Cardiac fibroblast (primary cell): Measurements from ENCODE around the gene CHST3.

Experiments
- DNase-seq, 2 donors: peaks; one replicate each; pipeline versions ENCODE4 v3.0.0 to v3.0.0-alpha.2; 2010; ENCODE audit warnings: low read depth in 2 of 2
- H3K4me3 ChIP-seq, 2 donors: replicated peaks in 1 of 2; 1 replicate in 1 of 2; 2 replicates in 1 of 2; pipeline ENCODE4 v1.5.1; 2011; ENCODE audit warnings: low read depth in 2 of 2, low read length in 2 of 2, mild to moderate bottlenecking in 2 of 2, moderate library complexity in 1 of 2
- TF ChIP-seq, protein P1 (sequence below): IDR thresholded peaks from one replicate; pipeline ENCODE4 v1.5.1; 2011; ENCODE audit warnings: low read depth, mild to moderate bottlenecking, low read length, inconsistent platforms

Gene CHST3

DNA sequence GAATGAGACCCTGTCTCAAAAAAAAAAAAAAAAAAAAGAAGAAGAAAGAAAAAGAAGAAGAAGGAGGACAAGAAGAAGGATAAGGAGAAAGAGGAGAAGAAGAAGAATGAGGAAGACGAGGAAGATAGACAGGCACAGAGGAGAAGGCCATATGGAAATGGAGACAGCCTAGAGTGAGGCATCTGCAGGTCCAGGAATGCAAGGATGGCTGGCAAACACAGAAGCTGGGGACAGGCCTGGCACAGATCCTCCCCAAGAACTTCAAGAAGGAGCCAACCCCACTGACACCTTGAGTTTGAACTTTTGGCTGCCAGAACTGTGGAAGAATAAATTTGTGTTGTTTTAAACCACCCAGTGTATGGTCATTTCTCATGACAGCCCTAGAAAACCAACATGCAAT is 85.3 kb downstream of the CHST3 start:
- H3K4me3 ChIP-seq: no peak overlapping the region
- DNase-seq: no peak
- TF ChIP-seq, protein P1, sequence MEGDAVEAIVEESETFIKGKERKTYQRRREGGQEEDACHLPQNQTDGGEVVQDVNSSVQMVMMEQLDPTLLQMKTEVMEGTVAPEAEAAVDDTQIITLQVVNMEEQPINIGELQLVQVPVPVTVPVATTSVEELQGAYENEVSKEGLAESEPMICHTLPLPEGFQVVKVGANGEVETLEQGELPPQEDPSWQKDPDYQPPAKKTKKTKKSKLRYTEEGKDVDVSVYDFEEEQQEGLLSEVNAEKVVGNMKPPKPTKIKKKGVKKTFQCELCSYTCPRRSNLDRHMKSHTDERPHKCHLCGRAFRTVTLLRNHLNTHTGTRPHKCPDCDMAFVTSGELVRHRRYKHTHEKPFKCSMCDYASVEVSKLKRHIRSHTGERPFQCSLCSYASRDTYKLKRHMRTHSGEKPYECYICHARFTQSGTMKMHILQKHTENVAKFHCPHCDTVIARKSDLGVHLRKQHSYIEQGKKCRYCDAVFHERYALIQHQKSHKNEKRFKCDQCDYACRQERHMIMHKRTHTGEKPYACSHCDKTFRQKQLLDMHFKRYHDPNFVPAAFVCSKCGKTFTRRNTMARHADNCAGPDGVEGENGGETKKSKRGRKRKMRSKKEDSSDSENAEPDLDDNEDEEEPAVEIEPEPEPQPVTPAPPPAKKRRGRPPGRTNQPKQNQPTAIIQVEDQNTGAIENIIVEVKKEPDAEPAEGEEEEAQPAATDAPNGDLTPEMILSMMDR: no peak

DNA sequence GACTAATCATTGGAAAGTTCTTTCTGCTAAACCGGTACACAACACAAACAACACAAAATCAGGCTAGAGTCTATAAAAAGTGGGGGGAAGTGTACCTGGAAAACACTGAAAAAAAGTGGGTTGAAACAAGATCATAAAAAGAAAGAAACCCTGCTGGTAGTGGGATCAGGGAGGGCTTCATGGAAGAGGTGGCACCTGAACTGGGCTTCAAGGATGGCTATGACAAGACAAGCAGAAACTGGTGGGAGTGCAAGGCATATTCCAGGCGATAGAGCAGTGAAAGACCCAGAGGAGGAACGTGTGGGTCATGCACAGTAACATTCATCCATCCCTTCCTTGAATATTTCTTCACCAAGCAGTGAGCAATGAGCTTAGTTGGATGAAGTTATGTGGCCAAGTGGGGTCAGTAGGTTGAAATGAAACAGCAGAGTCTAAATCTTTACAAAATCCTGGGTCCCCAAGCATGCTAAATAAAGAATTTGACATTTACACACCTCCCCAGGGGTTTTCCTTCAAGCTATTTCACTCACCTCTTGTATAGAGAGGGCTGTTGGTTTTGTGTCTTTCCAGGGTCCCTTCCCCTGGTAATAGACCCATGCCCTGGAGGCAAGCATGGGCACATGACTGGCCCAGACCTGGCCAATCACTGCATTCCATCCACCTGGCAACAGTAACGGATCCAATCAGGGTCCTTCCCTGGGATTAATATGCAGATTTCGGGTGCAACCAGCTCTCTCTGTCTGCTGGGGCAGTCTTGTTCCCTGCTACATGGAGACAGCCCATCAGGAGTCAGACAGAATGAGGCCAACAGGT is 86.0 kb downstream of the CHST3 start:
- DNase-seq: no peak
- TF ChIP-seq, protein P1: no peak
- H3K4me3 ChIP-seq: no peak overlapping the region

DNA sequence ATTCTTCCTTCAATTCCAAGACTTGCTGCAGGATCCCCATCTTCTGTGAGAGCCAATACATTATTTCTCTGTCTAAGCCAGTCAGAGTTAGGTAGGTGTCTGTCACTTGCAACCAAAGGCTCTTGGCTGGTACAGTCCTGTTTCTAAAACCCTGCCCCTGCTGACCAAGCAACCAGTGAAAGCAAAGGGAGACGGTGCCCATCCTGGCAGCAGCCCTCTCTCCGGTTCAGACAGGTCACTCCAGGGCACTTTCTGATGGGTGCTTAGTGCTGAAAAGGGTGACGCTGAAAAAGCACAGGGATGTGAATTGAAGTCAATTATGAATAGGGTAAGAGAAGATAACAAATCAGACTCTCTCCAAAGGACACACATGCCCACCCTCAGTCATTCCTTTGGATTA is 86.7 kb downstream of the CHST3 start:
- no peak for DNase-seq
- TF ChIP-seq, protein P1: no peak
- no peak overlapping the region for H3K4me3 ChIP-seq

DNA sequence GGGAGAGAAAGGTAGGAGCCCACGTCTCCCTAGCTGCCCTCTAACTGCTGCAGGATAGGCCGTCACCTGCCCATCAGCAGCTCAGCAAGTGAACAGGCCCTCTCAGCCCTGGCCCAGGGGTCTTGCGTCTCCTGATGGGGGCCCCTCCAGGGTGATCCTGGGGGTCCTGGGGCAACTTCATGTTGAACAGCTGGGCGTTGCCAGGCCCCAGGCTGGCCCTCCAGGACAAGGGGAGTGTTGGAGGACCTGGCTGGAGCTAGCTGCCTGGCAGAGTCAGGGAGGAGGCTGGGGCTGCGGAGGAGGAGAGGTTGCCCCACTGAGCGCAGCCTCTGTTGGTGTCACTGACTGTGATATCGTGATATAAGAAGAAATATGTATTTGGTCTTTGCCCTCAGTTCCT is 89.5 kb downstream of the CHST3 start:
- H3K4me3 ChIP-seq: no peak overlapping the region
- no peak for DNase-seq
- TF ChIP-seq, protein P1: no peak

DNA sequence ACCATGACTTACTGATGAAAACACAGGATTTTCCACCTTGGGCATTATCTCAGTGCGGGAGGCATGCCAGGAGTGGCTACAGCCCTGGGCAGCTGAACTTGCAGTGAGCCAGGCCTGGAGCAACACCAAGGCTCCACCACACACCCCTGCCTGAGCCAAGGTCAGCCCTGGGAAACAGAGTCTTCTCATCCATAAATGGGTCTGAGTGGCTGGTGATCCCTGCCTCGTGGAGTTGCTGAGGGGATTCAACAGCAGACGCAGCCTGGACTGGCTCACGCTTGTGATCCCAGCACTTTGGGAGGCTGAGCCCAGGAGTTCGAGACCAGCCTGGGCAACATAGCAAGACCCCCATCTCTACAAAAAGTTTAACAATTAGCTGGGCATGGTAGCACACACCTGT is 91.9 kb downstream of the CHST3 start:
- TF ChIP-seq, protein P1: no peak
- DNase-seq: no peak
- no peak overlapping the region for H3K4me3 ChIP-seq

DNA sequence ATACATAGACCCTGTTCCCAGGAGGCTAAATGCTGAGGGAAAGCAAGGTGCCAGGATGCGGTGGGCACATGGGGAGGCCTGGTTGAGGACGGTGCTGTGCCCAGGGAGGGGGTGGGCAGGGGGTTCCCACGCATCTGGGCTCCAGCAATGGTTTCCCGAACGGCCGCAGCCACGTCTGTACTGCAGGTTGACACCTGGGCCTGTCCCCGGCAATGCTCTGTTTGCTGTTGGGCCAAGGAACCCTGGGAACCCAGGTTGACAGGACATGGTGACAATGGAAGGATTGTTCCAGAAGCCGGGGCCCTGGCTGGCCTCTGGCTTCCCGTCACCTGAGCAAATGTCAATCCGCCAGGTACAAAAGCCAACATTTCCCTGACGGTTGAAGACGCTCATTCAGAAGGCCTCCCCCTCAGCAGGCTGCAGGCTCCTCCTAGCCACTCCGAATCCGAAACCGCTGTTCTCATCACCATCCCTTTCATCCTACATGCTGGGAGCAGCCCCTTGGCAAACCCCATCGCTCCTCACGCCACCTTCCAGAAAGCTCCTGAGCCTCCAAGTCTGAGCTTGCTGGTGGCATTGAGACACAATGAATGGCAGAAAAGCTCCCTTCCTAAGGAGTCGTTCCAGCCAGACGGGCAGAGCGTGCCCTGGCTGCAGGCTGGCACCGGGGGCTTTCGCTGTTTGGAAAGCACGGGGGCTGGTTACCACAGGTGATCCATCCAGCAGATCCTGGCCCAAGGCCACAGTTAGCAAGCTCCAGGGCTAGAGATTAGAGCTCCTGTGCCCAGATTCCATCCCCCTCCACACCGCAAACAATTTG is 92.9 kb downstream of the CHST3 start:
- TF ChIP-seq, protein P1: no peak
- H3K4me3 ChIP-seq: no peak overlapping the region
- no peak for DNase-seq
